MM.1S (cell line): ENCODE results near the gene KDM4B.

ENCODE experiments used
- CTCF ChIP-seq: fragments of 300-600 bp; sonication (generic); IDR thresholded peaks from 2 replicates; pipeline ENCODE4 v1.5.1; 2016; ENCODE audit warnings: antibody characterized with exemption, low read length, mixed read lengths
- EZH2 ChIP-seq: fragments of 300-600 bp; sonication (generic); optimal IDR thresholded peaks from 2 replicates; pipeline ENCODE3; 2017; ENCODE audit warnings: low read depth, mild to moderate bottlenecking, antibody characterized with exemption, low read length, mixed read lengths
- EZH2phosphoT487 ChIP-seq: fragments of 300-600 bp; sonication (generic); IDR thresholded peaks from 2 replicates; pipeline ENCODE4 v1.6.1; 2018; ENCODE audit warnings: antibody characterized with exemption, low read length

- no peak for TF ChIP-seq CTCF
- TF ChIP-seq EZH2, result no peak
- TF ChIP-seq EZH2phosphoT487, result no peak
Observed at GRCh38 chr19:5119297-5119998, 150.5 kb downstream of the KDM4B start.
